Left lung (tissue), 10 donors: Measurements from ENCODE around the gene CAPN13. TPM values are rescaled to one million over a fixed set of nuclear protein-coding genes. Genes with fewer than 3 reads are reported as not detected.

ENCODE experiments used
- ATAC-seq: fragments of 200-7000 bp; cut with Tn5 transposase; one replicate; pipeline ENCODE4 v1.9.1; 2020; ENCODE audit warnings: moderate library complexity
- DNase-seq, 4 donors: peaks; one replicate each; pipeline ENCODE4 v3.0.0-alpha.2; 2013 to 2020
- H3K27ac ChIP-seq, 2 donors: fragments of 200-600 bp; sonication (generic) in 1 of 2; one replicate each; pipeline versions ENCODE4 v1.5.0 to v1.8.0; 2020 to 2021
- H3K27me3 ChIP-seq, 2 donors: fragments of 200-600 bp; sonication (generic) in 1 of 2; one replicate each; pipeline versions ENCODE4 v1.5.0 to v1.8.0; 2020 to 2021
- H3K36me3 ChIP-seq, 2 donors: fragments of 200-600 bp; sonication (generic) in 1 of 2; one replicate each; pipeline versions ENCODE4 v1.5.0 to v1.8.0; 2020 to 2021
- H3K4me1 ChIP-seq, 2 donors: fragments of 200-600 bp; one replicate each; pipeline ENCODE4 v1.8.0; 2021
- H3K4me3 ChIP-seq, 2 donors: fragments of 200-600 bp; sonication (generic) in 1 of 2; one replicate each; pipeline versions ENCODE4 v1.5.0 to v1.8.0; 2020 to 2021; ENCODE audit warnings: mild to moderate bottlenecking in 1 of 2
- H3K9me3 ChIP-seq, 2 donors: fragments of 200-600 bp; sonication (generic) in 1 of 2; one replicate each; pipeline versions ENCODE4 v1.5.0 to v1.8.0; 2020 to 2021
- CTCF ChIP-seq, 2 donors: fragments of 200-600 bp; sonication (generic) in 1 of 2; IDR thresholded peaks; one replicate each; pipeline versions ENCODE4 v1.5.0 to v1.8.0; 2021; ENCODE audit warnings: antibody characterized with exemption in 2 of 2
- intact Hi-C, 2 donors: fragments of 100-400 bp; cut with DNase I; formaldehyde crosslinking; loops; one replicate each; pipeline versions ENCODE4 v1.11.2 to v1.14.2; 2022
- polyA plus RNA-seq, 6 donors: library from polyadenylated mRNA; unstranded; fragments of 120-200 nt; gene quantifications; one replicate each; pipeline ENCODE4 v1.2.1, GENCODE V29; 2013; ENCODE audit not compliant: insufficient read length in 6 of 6
- total RNA-seq, 2 donors: library from RNA; stranded (reverse); fragmentation: NEBNext Ultra II Directional; extraction: Animal tissue kit (Norgen Biotek cat#: 25700); gene quantifications; one replicate each; pipeline ENCODE4 v1.2.1, GENCODE V29; 2021
- donor health status: DM: no; HTN: yes; CAD: no.
- donor health status: DM: no; HTN: no; CAD: no.

CAPN13 gene
- total and polyA plus RNA-seq, 8 donors: 1.1 to 14.9 (median 1.5) TPM

DNA sequence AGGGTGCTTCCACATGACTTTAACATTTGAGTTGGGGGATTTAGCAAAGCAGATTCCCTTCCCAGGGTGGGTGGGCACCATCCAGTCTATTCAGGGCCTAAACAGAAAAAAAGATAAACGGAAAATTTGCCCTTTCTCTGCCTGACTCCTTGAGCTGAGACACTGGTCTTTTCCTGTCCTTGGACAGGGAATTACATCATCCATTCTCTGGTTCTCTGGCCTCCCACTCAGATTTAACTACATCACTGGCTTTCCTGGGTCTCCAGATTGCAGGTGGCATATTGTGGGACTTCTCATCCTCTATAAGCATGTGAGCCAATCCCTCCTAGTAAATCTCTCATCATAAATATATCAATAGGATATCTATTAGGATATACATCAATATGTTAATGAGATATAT lies 25.8 kb downstream of the CAPN13 start:
- TF ChIP-seq CTCF (IDR thresholded peaks at IDR 0.05): no peak
- intact Hi-C loops: no loop called here
- no peak overlapping the region for H3K4me3 ChIP-seq
- no peak overlapping the region for H3K27ac ChIP-seq
- H3K36me3 ChIP-seq: no peaks in the 10 kb centered on the region
- ATAC-seq (no peak), DNase-seq (no peak)
- H3K4me1 ChIP-seq: no peaks in the 10 kb centered on the region
- peaks cover 0 to 6% of the 10 kb centered on the region in 2 donors for H3K27me3 ChIP-seq
- no peaks in the 10 kb centered on the region for H3K9me3 ChIP-seq

DNA sequence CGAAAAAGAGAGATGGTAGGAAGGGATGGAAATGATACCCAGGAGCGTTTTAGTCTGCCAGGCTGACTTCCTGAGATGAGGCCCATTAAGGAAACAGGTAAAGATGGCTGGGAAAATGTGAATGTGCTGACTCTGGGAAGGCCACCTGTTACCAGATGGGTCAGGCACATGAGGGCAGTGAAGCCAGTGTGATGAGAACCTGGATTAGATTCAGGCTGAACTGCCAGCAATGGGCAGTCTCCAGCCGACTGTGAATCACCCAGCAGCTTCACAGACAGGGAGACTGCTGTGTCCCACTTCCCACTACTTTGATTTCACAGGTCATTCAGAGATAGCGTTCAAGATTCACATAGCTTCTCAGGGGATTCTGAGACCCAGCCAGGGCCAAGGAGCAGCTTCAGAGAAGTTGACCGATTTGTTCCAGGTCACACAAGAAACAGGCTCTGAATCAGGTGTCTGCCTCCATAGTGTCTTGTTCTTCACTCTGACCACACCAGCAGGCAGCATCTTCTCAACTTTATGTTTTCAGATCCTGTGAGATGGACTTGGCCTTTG lies 26.4 kb downstream of the CAPN13 start:
- Histone ChIP-seq H3K9me3 (no peaks in the 10 kb centered on the region), H3K27ac (no peak overlapping the region), H3K4me3 (no peak overlapping the region), H3K4me1 (no peaks in the 10 kb centered on the region), H3K36me3 (no peaks in the 10 kb centered on the region), H3K27me3 (peaks cover 0 to 8% of the 10 kb centered on the region in 2 donors)
- DNase-seq: no peak
- ATAC-seq: no peak
- no peak for TF ChIP-seq CTCF (IDR thresholded peaks at IDR 0.05)
- intact Hi-C loops: no loop called here

- DNase-seq (no peak), ATAC-seq (no peak)
- H3K4me1 ChIP-seq: no peaks in the 10 kb centered on the region
- peaks cover 0 to 10% of the 10 kb centered on the region in 2 donors for H3K27me3 ChIP-seq
- no peaks in the 10 kb centered on the region for H3K36me3 ChIP-seq
- TF ChIP-seq CTCF (IDR thresholded peaks at IDR 0.05): no peak
- no peaks in the 10 kb centered on the region for H3K9me3 ChIP-seq
- no peak overlapping the region for H3K4me3 ChIP-seq
- no peak overlapping the region for H3K27ac ChIP-seq
- intact Hi-C loops: no loop called here
Observed at GRCh38 chr2:30778611-30779010, 28.6 kb downstream of the CAPN13 start.

DNA sequence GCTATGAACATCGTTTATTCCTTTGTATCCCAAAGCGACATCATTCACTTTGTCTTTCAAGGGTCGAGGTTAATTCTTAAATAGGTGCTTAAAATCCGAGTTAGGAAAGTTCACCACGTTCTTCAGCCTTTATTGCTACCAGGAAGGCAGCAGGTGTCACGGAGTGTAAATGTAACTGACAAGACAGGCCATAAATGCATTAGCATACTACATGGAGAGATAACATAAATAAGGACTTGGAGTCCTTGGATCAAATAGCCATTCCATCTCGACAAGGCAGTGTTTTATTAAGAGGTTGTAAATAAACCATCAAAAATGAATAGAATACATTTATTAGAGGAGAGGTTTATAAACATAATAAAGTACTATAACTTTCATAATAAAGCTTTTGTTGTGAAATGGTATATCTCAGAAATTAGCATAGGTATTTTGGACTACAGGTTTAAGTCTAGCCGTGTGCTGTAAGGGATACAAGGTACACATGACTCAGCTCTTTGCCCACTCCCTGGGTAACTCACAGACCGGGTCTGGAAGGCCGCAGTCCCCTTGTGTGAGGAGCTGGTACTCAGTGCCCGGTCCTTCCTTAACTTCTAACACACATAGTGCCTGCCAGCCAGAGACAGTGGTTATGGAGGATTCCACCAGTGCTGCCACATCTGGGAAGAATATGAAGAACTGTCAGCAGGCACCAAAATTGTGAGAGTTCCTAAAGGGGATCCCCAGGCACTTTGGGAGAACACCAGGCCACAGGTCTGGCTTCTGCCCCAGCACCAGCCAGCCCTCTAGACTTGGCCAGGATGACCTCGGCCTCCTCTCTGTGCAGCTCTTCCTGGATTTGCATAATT lies 29.4 kb downstream of the CAPN13 start:
- H3K4me3 ChIP-seq: no peak overlapping the region
- no peaks in the 10 kb centered on the region for H3K9me3 ChIP-seq
- no peaks in the 10 kb centered on the region for H3K36me3 ChIP-seq
- intact Hi-C loops: no loop called here
- H3K4me1 ChIP-seq: no peaks in the 10 kb centered on the region
- H3K27me3 ChIP-seq: peaks cover 0 to 10% of the 10 kb centered on the region in 2 donors
- DNase-seq (no peak), ATAC-seq (no peak)
- no peak overlapping the region for H3K27ac ChIP-seq
- no peak for TF ChIP-seq CTCF (IDR thresholded peaks at IDR 0.05)

DNA sequence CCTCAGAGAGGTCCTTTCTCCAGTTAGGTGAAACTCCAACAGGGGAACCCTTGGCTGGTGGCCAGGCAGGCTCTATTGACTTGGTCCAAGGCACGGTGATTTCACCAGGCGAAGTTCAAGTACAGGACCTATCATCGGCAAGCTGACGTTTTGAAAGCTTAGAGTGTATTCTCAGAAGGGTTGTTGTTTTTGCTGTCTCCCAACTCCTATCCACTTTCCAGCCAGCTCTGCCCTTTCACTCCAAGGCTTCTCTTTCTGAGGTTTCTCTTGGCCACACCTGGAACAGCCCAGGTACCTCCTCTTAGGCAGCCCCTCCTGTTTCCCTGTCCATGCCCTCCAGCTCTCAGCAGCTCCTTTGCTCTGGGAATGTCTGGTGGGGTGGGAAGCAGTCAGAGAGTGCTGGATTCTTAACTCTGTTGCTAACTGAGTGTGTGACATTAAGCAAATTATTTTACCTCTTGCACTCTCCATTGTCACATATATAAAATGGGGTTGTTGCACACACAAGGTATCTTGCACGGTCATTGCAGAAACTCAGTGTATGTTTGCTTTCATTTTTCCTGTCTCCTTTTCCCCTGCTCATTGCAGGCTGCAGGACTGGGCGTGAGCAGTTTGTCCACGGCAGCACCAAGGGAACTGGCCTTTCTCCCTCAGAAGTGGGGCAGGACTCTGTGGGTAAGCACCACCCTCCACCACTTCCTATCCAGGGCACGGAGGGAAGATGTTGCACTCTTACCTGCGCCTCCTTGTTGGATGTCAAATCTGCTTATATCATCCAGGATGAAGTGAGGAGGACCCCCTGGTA lies 30.2 kb downstream of the CAPN13 start:
- intact Hi-C loops: no loop called here
- peaks cover 0 to 6% of the 10 kb centered on the region in 2 donors for H3K27me3 ChIP-seq
- TF ChIP-seq CTCF (IDR thresholded peaks at IDR 0.05): no peak
- no peak overlapping the region for H3K4me3 ChIP-seq
- H3K9me3 ChIP-seq: no peaks in the 10 kb centered on the region
- no peak for ATAC-seq
- H3K36me3 ChIP-seq: no peaks in the 10 kb centered on the region
- no peak for DNase-seq
- H3K4me1 ChIP-seq: no peaks in the 10 kb centered on the region
- H3K27ac ChIP-seq: no peak overlapping the region
